Measurements from ENCODE around the gene KAT14. TPM values are rescaled to one million over a fixed set of nuclear protein-coding genes. Genes with fewer than 3 reads are reported as not detected.

The KAT14 gene
- total and polyA plus RNA-seq, 11 donors, result 4.6 to 12.3 (median 9.8) TPM

DNA sequence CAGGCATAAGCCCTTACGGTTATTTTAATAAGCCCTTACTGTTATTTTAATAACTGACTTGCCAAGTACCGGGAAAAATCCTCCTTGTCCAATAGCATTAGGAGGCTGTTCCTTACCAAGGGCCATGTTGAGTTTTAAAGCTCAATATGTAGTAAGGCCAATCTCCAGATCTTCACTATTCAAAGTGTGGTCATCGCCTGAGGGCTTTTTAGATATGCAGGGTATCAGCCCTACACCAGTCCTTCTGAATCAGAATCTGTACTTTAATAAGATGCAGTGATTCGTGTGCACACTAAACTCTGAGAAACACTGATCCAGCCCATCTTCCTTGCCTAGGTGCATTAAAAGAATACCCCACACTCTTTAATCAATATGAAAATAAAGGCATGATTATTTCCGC, 77.9 kb downstream of the KAT14 start:
- DNase-seq (no peak), ATAC-seq (no peak)
- no peaks in the 10 kb centered on the region for H3K4me1 ChIP-seq
- H3K9me3 ChIP-seq, result no peaks in the 10 kb centered on the region
- no peak overlapping the region for H3K27ac ChIP-seq
- WGBS, 4 donors, result 81 to 90% (median 86%) methylated on average over 5 of the region's 5 CpGs
- H3K4me3 ChIP-seq, result no peak overlapping the region
- no peaks in the 10 kb centered on the region for H3K27me3 ChIP-seq
- no peaks in the 10 kb centered on the region for H3K36me3 ChIP-seq
- no peak for TF ChIP-seq POLR2A (IDR thresholded peaks at IDR 0.05)
- TF ChIP-seq, protein P1, sequence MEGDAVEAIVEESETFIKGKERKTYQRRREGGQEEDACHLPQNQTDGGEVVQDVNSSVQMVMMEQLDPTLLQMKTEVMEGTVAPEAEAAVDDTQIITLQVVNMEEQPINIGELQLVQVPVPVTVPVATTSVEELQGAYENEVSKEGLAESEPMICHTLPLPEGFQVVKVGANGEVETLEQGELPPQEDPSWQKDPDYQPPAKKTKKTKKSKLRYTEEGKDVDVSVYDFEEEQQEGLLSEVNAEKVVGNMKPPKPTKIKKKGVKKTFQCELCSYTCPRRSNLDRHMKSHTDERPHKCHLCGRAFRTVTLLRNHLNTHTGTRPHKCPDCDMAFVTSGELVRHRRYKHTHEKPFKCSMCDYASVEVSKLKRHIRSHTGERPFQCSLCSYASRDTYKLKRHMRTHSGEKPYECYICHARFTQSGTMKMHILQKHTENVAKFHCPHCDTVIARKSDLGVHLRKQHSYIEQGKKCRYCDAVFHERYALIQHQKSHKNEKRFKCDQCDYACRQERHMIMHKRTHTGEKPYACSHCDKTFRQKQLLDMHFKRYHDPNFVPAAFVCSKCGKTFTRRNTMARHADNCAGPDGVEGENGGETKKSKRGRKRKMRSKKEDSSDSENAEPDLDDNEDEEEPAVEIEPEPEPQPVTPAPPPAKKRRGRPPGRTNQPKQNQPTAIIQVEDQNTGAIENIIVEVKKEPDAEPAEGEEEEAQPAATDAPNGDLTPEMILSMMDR (IDR thresholded peaks at IDR 0.05), result no peak
- intact Hi-C loops (cut with DNase I), result no loop called here

DNA sequence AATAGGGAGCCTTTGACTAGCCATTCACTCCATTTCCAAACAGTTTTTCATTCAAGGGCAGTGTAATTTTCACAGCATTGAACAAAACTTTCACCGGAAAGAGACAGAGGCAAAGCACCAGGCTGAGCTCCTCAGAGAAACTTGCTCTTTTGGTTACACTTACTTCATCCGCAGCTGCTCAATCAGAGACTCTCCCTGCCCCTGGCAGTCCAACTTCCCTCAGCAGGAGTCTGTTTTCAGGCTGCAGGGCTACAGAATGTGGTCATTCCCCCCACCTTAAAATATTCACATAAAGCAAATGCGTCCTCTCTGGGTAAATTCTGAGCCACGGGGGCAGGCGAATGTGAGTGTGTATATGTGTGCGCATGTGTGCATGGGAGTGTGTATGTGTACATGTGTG, 80.6 kb downstream of the KAT14 start:
- Histone ChIP-seq H3K27me3 (no peaks in the 10 kb centered on the region), H3K4me3 (no peak overlapping the region), H3K4me1 (no peaks in the 10 kb centered on the region), H3K27ac (no peak overlapping the region), H3K36me3 (no peaks in the 10 kb centered on the region), H3K9me3 (peaks cover 0 to 4% (median 0%) of the 10 kb centered on the region in 12 donors)
- ATAC-seq, result no peak
- 71 to 85% (median 79%) methylated on average over 6 of the region's 6 CpGs for WGBS, 4 donors
- DNase-seq, result no peak
- intact Hi-C loops (cut with DNase I), result no loop called here
- TF ChIP-seq, protein P1 (IDR thresholded peaks at IDR 0.05), result no peak
- TF ChIP-seq POLR2A (IDR thresholded peaks at IDR 0.05), result no peak

DNA sequence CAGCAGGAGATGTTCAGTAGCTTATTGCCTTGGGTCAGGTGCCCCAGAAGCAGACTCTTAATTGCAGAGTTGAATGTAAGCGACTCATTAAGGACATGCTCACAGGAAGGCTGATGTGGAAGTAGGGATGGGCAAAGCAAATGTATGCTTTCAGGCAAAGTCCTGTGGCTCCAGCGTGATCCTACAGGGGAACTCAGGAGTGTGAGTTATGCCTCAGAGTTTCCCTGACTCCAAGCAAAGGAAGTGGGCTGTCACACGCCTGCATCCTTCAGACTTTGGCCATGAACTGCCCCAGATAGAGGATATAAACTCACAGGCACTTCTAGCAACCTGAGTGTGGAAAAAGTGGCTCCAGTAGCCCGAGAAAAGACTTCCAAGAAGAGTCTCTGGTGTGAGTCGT, 85.7 kb downstream of the KAT14 start:
- H3K4me3 ChIP-seq, result no peak overlapping the region
- no peak overlapping the region for H3K27ac ChIP-seq
- H3K36me3 ChIP-seq, result no peaks in the 10 kb centered on the region
- H3K27me3 ChIP-seq, result no peaks in the 10 kb centered on the region
- H3K9me3 ChIP-seq, result peaks cover 0 to 4% (median 0%) of the 10 kb centered on the region in 12 donors
- ATAC-seq (no peak), DNase-seq (no peak)
- peaks cover 0 to 21% (median 6%) of the 10 kb centered on the region in 12 donors for H3K4me1 ChIP-seq
- no peak for TF ChIP-seq POLR2A (IDR thresholded peaks at IDR 0.05)
- TF ChIP-seq, protein P1 (IDR thresholded peaks at IDR 0.05), result no peak
- 54 to 78% (median 59%) methylated on average over 5 of the region's 5 CpGs for WGBS, 4 donors
- intact Hi-C loops (cut with DNase I), result no loop called here

DNA sequence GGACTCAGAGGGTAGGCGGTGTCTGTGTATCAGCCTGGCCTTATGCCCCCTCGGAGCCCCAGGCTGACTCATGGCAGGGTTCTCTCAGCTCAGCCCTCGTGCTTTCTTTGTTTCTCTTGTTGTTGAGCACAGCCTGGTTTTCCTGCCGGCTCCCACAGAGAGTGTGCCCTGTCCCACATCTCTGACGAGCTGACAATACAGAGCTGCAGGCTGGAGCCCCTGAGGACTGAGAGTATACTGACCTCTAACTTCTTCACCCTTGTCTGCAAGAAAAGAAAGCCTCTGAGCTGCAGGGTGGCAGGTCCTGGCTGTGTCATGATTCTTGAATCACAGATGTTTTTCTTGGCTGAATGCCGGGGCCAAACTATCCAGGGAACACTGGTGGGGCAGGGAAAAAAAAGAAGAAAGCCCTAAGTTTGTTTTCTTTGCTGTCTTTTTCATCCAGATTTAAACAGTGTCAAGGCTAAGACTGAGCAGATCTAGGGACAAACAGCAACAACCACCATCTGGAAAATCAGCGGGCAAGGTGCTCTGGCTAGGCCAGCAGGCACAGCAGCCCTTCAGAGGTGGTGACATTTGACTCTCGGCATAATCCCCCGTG, 87.4 kb downstream of the KAT14 start:
- no peak overlapping the region for H3K27ac ChIP-seq
- peak in 3 of 5 donors; percentile 14 to 64 (median 52) for DNase-seq
- peaks cover 0 to 4% (median 0%) of the 10 kb centered on the region in 12 donors for H3K9me3 ChIP-seq
- H3K4me3 ChIP-seq, result peak overlapping the region in 1 of 12 donors; percentile 4
- peak in 3 of 4 donors; percentile 37 to 73 (median 68) for ATAC-seq
- H3K27me3 ChIP-seq, result no peaks in the 10 kb centered on the region
- no peak for TF ChIP-seq POLR2A (IDR thresholded peaks at IDR 0.05)
- TF ChIP-seq, protein P1 (IDR thresholded peaks at IDR 0.05), result no peak
- H3K4me1 ChIP-seq, result peaks cover 0 to 21% (median 6%) of the 10 kb centered on the region in 12 donors
- WGBS, 4 donors, result 15 to 30% (median 22%) methylated on average over 7 to 9 of the region's 9 CpGs
- no peaks in the 10 kb centered on the region for H3K36me3 ChIP-seq
- intact Hi-C loops (cut with DNase I), result no loop called here

Measured in heart left ventricle (tissue), 16 donors.